GM18502 (cell line): ENCODE data around the gene LSM7.

Experiments used
- ATAC-seq: cut with Tn5 transposase; IDR thresholded peaks from one replicate; pipeline ENCODE4 v1.9.1; 2021; ENCODE audit warnings: mild to moderate bottlenecking; ENCODE audit not compliant: unreplicated experiment, poor library complexity

The LSM7 gene

DNA sequence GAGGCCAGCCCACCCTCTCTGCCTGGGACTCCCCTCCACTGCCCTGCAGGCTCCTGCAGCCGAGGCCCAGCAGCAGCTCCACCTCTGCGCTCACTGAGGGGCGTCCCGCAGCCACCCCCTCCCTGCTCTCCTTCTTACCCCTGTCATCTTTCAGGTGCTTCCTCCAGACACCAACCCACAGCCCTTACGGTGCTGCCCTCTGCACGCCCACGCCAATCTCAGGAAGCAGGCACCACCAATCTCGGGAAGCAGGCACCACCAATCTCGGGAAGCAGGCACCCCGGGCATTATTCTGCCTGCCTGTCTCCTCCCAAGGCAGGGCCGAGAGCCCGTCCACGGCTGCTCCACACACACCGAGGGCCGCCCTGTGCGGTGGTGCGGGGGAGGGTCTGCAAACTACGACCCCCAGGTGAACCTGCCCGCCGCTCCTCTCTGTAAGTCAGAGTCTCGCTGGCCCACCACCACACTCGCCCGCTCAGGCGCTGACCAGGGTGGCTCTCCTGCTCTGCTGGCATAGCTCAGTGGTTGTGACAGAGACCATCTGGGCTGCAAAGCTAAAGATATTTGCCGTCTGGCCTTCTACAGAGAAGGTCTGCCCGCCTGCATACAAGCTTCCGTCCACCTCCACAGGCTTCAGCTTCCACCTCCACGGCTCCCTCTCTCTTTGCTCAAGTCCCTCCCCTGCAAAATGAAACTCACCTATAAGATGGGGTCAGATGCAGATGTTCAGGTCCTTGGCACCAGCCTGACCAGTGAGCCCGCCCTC, 2.9 kb downstream of the LSM7 start:
- ATAC-seq, result no peak

DNA sequence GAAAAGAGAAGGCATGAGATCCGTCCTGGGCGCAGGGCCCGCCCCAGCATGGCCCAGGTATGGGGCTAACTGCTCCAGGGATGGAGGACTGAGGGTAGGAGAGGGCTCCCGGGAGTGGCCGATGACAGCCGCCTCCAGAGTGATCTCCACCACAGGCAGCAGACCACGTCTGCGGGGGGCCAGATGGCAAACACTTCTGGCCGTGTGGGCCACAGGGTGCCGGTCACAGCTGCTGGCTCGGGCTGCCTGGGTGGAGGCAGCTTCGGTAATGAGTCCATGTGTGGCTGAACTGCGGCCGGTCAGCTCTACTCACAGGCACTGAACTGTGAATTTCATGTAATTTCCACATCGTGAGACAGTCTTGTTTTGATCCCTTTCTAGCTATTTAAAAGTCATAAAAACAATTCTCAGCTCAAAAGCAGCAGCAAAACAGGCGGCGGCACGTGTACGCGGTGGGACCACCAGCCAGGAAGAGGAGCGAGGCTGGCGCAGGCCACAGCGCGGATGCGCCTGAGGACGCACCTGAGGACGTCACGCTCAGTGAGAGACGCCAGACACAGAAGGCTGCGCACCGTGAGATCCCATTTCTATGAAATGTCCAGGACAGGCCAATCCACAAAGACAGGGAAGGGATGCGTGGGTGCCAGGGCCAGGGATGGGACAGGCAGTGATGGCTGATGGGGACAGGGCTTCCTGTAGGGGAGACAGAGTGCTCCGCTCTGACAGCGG, 4.0 kb downstream of the LSM7 start:
- no peak for ATAC-seq

DNA sequence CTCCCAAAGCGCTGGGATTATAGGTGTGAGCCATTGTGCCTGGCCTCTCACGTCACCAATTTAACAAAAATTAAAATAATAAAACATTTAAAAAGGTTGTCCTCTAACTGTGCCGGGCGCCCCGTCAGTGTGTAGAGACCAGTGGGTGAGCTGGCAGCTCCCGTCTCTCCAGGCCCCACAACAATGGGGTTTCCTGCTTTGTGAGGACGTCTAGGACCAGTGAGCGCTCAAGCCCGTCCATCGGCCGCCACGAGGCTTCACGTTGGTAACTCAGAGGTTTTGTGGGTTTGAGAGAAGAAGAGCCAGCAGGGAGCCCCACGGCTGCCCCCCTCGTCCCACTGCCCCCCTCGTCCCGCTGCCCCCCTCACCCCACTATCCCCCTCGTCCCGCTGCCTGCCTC, 4.7 kb downstream of the LSM7 start:
- no peak for ATAC-seq

DNA sequence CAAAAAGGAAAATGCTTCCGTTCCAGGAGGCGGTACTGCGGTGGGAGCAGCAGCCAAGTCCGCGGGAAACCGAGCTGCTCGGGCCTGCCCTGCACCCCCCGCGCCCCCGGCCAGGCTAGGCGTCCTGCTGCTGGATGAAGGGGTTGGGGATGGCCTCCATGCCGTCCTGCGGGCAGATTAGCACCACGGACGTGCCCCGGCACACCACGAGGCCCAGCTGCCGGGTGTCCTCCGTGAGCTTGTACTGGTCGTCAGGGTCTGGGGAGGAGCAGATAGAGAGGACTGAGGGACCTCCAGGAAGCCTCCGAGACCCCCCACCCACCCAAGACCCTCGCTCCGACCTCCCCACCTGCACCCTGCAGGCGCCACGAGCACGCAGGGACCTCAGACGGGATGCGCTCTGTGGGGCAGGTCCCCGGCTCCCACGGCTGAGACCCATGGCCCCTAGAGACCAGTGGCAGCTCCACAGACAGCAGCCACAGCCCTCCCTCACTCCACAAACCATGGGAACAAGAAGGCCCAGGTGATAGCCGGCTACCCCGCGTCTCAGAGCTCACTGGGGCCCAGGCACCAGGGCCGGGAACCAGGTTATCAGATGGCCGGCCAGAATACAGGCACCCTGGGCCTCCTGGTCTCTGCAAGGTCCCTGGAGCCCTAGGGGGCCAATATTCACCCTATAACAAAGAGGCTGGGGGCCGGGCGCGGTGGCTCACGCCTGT, 6.7 kb downstream of the LSM7 start:
- ATAC-seq, result no peak

DNA sequence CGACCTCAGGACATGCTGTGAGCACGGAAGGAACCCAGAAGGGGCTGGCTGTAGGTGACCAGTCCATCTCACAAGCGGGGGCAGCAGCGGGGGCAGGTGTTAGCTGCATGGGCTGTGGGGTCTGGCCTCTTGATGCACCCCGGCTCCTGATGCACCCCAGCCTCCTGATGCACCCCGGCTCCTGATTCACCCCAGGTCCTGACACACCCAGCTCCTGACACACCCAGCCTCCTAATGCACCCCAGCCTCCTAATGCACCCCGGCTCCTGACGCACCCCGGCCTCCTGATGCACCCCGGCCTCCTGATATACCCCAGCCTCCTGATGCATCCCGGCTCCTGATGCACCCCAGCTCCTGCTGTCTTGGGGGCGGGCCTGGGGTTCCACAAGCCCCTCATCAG, 7.4 kb downstream of the LSM7 start:
- no peak for ATAC-seq

DNA sequence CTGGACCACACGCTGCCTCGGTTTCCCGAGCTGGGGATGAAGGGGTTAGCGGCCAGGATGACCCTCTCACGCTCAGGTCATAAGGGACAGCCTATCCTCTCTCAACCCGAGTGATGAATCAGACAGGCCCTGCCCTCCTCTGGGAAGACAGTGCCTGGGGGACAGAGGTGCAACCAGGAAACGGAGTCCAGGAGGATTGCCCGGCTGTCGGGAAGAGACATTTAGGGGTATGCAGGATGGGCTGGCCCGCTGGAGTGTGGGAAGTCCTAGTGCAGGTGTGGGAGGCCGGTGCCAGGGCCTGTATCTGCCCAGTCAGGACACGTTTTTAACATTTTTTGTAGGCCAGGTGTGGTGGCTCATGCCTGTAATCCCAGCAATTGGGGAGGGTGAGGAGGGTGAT, 8.3 kb downstream of the LSM7 start:
- no peak for ATAC-seq

DNA sequence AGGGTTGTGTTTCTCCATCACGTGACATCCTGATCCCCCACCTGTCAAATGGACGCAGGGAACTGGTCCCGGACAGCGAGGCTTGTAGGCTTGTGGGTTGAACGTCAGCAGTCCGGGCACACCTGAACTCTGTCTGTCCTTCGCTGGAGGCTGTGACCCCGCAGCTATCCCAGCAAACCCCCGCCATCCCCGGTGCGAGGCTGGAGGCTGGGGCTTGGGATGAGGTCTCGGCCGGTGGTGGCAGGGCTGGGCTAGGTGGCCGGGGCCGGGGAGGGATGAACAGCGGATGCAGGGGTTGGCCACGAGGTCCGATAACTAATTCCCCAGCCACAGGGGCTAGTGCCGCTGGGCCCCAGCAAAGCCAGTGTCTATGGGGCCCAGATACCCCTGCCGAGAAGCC, 8.8 kb downstream of the LSM7 start:
- ATAC-seq, result no peak

DNA sequence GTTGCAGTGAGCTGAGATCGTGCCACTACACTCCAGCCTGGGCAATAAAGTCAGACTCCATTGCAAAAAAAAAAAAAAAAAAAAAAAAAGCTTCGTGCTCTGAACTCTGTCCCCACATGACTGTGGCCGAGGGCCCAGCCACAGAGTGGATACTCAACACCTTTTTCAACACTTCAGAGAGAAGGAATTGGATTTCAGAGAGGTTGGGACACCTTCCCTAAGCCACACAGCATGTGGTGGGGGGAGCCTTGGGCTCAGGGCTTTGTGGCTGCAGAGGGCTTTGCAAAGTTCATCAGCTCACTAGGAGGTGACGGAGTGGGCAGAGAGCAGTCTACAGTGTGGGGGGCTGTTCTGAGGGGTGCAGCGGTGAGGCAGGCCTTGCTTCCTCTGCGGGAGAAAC, 9.5 kb downstream of the LSM7 start:
- ATAC-seq, result no peak

DNA sequence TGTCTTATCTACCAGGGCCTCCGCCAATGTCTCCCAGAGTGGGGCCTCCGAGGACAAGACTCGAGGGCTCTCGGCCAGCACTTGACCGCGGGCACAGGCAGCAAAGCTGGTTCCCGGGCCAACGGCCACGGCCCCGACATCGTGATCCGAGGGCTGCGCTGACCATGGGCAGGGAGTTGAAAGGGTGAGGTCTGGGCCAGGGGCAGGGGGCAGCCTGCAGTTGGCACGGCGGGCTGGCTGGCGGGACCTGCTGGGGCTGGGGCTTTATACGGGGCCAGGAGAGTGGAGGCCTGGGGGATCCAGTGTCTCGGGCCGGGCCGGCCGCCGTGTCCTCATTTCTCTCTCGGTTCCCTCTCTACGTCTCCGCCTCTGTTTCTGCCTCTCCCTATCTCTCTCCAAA, 10.6 kb downstream of the LSM7 start:
- no peak for ATAC-seq

DNA sequence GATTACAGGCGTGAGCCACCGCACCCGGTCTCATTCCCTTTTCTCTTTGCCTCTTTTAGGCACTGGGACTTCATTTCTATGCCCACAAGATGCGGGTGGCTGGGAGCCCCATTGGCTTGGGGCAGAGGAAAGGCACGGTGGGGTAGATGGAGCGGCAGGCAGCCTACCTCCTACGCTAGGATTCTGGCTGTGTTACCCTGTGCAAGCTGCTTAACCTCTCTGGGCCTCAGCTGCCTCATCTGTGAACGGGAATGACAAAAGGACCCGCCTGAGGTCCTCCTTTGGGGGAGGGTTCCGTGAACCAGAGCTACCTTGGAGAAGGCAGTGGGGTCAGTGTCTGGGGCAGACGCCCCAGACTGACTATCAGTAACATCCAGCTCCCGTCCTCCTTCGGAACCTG, 11.1 kb downstream of the LSM7 start:
- ATAC-seq, result no peak

DNA sequence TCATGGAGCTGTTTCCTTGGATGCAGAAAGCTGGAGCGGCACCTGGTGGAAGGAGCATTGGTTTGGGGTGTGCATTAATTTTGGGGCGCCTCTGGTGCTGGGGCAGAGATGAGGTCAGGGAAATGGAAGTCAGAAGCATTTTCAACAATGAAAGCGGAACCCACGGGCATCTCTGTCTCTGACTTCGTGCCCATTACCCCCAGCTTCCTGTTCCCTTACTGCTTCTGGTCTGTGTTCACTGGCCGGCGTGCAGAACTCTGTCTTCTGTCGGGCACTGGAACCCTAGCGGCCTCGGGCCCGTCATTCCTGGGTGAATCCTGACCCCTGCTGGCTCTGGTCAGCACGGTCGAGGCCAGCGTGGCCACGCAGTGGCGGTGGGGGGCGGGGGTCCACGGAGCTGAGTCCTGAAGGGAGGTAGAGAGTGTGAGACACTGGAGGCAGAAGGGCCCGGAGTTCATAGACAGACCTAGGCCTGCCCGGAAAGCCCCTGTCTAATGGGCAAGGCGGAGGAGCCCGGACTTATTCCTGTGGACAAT, 12.5 kb downstream of the LSM7 start:
- no peak for ATAC-seq

DNA sequence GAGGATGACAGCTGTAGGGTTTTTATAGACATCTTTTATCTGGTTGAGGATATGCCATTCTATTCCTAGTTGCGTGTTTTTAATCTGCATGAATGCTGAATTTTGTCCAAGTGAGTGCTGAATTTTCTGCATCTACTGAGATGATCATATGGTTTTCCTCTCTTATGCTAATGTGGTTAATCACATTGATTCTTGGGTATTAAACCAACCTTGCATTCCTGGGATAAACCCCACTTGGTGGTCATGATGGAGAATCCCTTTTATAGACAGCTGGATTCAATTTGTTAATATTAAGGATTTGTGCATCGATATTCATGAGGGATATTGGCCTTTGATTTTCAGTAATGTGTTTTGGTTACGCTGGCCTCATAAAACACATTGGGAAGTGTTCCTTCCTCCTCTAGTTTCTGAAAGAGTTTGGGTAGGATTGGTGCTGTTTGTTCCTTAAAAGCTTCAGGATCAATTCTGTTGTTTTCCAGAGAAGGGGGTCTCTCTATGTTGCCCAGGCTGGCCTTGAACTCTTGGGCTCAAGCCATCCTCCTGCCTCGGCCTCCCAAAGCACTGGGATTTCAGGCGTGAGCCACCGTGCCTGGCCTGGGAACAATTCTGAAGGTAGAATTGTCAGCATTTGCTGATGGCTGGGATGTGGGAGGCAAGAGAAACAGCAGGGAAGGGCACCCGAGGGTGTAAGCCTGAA, 13.1 kb downstream of the LSM7 start:
- ATAC-seq, result no peak

DNA sequence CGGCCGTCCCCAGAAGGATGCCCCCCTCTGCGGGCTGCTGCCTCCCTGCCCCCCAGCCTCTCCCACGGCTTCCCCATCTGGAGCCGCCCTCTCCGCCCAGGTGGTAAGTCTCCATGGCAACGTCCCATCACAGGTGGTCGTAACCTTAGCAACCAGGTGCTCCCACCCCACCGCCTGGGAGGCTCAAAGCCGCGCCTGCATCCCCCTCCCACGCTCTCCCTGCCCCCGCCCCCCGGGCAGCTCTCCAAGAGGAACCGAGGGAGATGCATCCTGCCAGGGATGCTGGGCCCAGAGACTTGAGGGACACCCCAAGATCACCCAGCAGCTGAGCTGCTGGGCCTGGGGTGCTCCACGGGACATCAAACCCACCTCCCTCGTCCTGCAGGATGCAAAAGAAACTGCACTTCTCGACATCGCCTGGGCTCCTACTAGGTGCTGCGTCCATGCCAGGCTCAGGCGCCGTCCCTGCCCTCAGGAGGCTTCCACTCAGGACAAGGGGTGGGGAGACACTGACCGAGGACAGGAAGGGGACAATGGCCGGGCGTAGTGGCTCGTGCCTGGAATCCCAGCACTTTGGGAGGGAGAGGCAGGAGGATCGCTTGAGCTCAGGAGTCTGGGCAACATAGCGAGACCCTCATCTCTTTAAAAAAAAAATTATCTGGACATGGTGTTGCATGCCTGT, 15.4 kb downstream of the LSM7 start:
- no peak for ATAC-seq

DNA sequence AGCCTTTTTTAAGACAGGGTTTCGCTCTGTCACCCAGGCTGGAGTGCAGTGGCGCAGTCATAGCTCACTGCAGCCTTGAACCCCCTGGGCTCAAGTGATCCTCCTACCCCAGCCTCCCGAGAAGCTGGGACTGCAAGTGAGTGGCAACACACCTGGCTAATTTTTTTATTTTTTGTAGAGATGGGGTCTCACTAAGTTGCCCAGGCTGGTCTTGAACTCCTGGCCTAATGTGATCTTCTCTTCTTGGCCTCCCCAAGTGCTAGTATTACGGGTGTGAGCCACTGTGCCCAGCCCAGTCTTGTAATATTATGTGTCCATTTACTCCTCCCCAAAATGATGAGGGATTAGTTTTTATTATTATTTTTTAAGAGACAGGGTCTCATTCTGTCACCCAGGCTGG, 17.3 kb downstream of the LSM7 start:
- no peak for ATAC-seq

DNA sequence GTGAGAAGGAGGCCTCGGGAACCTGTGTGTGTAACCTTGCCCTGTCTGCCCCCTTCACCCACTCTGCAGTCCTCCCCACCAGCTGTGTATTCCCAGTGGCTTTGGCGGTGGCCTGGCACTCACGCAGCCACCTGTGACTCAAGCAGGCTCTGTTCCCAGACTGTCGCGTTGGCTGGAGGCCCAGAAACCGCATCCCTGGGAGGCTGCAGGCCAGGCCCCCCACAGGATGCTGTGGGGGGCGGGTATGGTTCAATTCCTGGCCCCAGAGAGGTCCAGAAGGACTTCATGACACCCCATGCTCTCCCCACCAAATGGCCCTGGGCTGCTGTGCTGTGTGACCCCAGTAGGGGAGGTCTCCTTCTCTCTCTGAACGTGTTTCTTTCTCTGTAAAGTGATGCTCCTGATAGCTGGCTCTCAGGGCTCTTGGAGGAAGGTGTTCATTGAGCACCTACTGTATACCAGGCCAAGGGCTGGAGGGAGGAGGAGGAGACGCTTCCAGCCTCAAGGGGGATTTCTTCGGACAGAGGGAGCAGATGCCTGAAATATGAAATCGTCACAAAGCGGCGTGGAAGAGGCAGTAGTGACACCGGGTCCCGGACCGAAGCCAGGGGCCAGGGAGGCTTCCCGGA, 18.5 kb downstream of the LSM7 start:
- no peak for ATAC-seq

DNA sequence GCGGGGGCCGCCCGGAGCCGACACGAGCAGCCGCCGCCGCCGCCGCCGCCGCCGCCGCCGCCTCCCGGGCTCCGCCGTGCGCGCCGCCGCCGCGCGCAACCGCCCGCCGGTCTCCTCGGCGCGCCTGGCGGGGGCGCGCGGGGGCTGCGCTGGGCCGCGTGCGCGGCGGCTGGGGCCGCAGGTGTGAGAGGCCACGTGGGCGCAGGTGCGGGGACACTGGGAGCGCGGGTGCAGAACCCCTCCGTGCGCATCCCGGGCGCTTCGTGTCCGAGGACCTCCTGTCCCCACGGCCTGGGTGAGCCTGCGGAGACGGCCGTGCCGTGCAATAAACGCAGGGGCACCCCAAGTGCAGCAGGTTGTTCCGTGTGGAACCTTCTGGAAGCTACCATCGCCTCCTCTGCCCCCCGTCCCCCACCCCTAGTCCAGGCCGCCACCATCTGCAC, 20.3 kb downstream of the LSM7 start, which contains the start of gene LINGO3:
LINGO3 (minus strand) TSS at position 41 of the 443 bp plus-strand sequence. CDS start 16,378 bp downstream, outside the sequence.
- ATAC-seq, result no peak

DNA sequence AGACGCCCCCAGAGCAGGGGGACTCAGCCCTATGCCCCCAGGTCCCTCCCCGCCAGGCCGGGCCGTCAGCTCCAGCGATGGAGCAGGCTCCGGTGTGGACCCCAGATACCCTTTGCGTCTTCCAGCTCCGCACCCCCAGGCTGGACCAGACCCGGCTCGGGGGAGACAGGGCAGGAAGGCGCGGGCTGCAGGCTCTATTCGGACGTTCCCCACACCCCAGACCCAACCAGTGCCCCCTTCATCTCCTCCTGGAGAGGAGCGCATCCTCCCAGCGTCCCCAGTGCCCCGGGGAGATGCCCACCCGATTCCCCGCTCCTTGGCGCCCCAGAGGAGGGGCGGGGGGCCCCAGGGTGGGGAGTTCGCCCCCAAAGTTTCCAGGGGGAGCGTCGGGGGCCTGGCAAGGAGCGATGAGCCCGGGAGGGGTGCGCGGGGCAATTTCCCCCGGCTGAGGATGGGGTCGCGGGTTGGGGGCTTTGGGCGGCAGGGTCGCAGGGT, 20.8 kb downstream of the LSM7 start:
- ATAC-seq, result no peak

DNA sequence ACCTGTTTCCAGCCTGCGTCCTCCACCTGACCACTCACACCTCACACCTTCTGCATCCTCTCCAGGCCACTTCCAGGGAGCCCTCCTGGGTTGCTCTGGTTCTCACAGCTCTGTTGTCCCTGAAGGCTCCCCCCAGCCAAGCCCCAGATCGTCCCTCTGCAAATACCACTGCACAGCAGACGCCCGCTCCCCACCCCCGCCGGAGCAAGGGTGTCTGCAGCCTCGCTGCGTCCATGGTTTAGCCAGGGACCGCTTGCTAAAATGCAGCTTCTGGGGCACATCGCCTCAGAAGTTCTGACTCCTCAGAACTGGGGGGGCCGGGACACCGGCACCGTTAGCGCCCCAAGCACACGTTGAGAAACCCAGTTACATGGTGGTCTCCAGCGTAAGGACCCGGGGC, 21.4 kb downstream of the LSM7 start:
- no peak for ATAC-seq

DNA sequence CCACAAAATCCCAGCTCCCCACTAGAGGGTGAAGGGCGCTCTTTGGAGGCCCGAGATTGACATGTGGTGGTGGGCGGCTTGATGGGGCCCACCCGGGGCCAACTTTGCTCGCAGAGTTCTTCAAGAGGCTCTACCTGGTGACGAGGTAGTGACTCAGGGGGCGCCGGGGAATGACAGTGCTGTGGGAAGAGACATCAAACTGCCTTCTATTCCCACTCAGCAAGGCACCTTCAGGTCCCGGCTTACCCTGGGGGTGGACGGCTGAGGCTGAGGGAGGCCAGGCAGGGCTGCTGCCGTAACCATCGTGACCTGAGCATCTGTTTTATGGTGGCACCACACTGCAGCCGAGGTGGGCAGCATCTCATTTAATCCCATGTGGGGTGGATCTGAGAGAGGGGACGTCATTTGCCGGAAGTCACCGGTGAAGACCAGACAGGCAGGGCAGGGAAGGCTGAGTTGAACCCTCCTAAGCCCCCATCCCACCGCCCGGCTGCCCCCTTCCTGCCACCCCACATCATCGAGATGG, 22.0 kb downstream of the LSM7 start:
- ATAC-seq, result no peak
